GM23338 (cell line): Measurements from ENCODE around the gene GPR179.

Experiments used
- CREB1 ChIP-seq: fragments of 250-450 bp; sonication (Bioruptor Pico); IDR thresholded peaks from 2 replicates; pipeline ENCODE4 v1.5.0; 2020; ENCODE audit warnings: low read depth, mild to moderate bottlenecking, moderate library complexity
- POLR2AphosphoS5 ChIP-seq: IDR thresholded peaks from 2 replicates; pipeline ENCODE4 v1.6.1; 2016; ENCODE audit warnings: antibody characterized with exemption, low read depth
- TF ChIP-seq, protein P1 (sequence below): IDR thresholded peaks from 2 replicates; pipeline ENCODE4 v1.6.1; 2016; ENCODE audit warnings: antibody characterized with exemption
- TF ChIP-seq, protein P2 (sequence below), 2 experiments: fragments of 200-600 bp in 1 of 2; sonication (generic) in 1 of 2; conservative IDR thresholded peaks; 2 replicates each; pipeline versions ENCODE4 v1.5.1 to v1.6.1; 2016 to 2017; ENCODE audit warnings: antibody characterized with exemption in 2 of 2, low read depth in 2 of 2, mild to moderate bottlenecking in 2 of 2, moderate library complexity in 1 of 2

DNA sequence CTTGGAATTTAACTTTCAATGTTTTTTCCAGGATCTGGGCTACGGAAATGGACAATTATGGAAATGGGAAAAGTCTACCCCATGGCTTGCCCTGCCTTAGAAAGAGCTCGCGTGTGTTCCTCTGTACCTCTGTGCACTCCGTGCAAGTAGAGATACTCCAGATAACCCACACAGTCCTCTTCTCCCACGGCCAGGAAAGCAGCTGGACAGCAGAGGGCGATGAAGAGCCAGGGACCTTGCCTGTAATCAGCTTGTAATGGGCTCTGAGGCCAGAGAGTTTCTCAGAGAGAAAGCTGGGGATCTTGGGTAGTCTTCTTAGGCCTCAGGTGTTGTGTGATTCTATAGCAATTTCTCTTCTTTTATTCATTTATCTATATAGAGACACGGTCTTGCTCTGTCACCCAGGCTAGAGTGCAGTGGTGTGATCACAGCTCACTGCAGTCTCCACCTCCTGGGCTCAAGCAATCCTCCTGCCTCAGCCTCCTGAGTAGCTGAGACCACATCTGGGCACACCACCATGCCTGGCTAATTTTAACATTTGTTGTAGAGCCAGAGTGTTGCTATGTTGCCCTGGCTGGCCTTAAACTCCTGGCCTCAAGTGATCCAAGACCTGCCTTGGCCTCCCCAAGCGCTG lies 5.5 kb upstream of the GPR179 start:
- TF ChIP-seq, protein P1, sequence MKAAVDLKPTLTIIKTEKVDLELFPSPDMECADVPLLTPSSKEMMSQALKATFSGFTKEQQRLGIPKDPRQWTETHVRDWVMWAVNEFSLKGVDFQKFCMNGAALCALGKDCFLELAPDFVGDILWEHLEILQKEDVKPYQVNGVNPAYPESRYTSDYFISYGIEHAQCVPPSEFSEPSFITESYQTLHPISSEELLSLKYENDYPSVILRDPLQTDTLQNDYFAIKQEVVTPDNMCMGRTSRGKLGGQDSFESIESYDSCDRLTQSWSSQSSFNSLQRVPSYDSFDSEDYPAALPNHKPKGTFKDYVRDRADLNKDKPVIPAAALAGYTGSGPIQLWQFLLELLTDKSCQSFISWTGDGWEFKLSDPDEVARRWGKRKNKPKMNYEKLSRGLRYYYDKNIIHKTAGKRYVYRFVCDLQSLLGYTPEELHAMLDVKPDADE: no peak
- no peak for TF ChIP-seq CREB1
- TF ChIP-seq POLR2AphosphoS5: no peak
- TF ChIP-seq, protein P2, sequence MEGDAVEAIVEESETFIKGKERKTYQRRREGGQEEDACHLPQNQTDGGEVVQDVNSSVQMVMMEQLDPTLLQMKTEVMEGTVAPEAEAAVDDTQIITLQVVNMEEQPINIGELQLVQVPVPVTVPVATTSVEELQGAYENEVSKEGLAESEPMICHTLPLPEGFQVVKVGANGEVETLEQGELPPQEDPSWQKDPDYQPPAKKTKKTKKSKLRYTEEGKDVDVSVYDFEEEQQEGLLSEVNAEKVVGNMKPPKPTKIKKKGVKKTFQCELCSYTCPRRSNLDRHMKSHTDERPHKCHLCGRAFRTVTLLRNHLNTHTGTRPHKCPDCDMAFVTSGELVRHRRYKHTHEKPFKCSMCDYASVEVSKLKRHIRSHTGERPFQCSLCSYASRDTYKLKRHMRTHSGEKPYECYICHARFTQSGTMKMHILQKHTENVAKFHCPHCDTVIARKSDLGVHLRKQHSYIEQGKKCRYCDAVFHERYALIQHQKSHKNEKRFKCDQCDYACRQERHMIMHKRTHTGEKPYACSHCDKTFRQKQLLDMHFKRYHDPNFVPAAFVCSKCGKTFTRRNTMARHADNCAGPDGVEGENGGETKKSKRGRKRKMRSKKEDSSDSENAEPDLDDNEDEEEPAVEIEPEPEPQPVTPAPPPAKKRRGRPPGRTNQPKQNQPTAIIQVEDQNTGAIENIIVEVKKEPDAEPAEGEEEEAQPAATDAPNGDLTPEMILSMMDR (conservative IDR thresholded peaks at IDR 0.05; ENCODE audit: low read depth in 2 of 2): peak; percentile 97 to 98
